Measurements from ENCODE around the gene TFE3.

The TFE3 gene

GRCh38 chrX:49043220-49043986 is at the start of gene TFE3:
TFE3 (minus strand) TSS chrX:49043357; CDS start chrX:49043226, 131 bp downstream.
- peak; percentile 95 to 96 for DNase-seq

- no peak for DNase-seq
Measured at GRCh38 chrX:49089553-49089952, 46.4 kb upstream of the TFE3 start.

- no peak for DNase-seq
Measured at GRCh38 chrX:49082271-49082871, 39.2 kb upstream of the TFE3 start.

GRCh38 chrX:49079489-49080428 is 36.6 kb upstream of the TFE3 start, which contains the start of gene WDR45:
WDR45 (minus strand) TSS chrX:49079887; CDS start chrX:49078095, 1,792 bp downstream.
- DNase-seq: peak; percentile 73 to 79

GRCh38 chrX:49077941-49078340 is 34.8 kb upstream of the TFE3 start:
- DNase-seq: no peak

- DNase-seq: no peak
Measured at GRCh38 chrX:49075347-49075746, 32.2 kb upstream of the TFE3 start.

GRCh38 chrX:49073601-49074575 is 30.7 kb upstream of the TFE3 start, which contains the start of gene PRAF2:
PRAF2 (minus strand) TSS chrX:49074002; CDS start chrX:49073987, 15 bp downstream.
- DNase-seq: peak; percentile 89 to 91

- no peak for DNase-seq
Measured at GRCh38 chrX:49072712-49073095, 29.5 kb upstream of the TFE3 start.

- no peak for DNase-seq
Measured at GRCh38 chrX:49071877-49072711, 28.9 kb upstream of the TFE3 start.

GRCh38 chrX:49070988-49071387 is 27.8 kb upstream of the TFE3 start:
- no peak for DNase-seq

GRCh38 chrX:49069038-49069437 is 25.9 kb upstream of the TFE3 start:
- no peak for DNase-seq

- no peak for DNase-seq
Measured at GRCh38 chrX:49067285-49068120, 24.3 kb upstream of the TFE3 start.

GRCh38 chrX:49066690-49067089 is 23.5 kb upstream of the TFE3 start:
- no peak for DNase-seq

GRCh38 chrX:49066278-49066677 is 23.1 kb upstream of the TFE3 start:
- no peak for DNase-seq

- DNase-seq: no peak
Measured at GRCh38 chrX:49064735-49065134, 21.6 kb upstream of the TFE3 start.

GRCh38 chrX:49064303-49064702 is 21.1 kb upstream of the TFE3 start:
- no peak for DNase-seq

- no peak for DNase-seq
Measured at GRCh38 chrX:49063715-49064114, 20.6 kb upstream of the TFE3 start.

- DNase-seq: no peak
Measured at GRCh38 chrX:49061916-49062315, 18.8 kb upstream of the TFE3 start.

- no peak for DNase-seq
Measured at GRCh38 chrX:49061490-49061889, 18.3 kb upstream of the TFE3 start.

- no peak for DNase-seq
Measured at GRCh38 chrX:49060914-49061313, 17.8 kb upstream of the TFE3 start.

All from activated T-cell treated with anti-CD3 and anti-CD28 coated beads, Interleukin-2, amount 50 U/mL, for 48 hours (primary cell).